Karpas-422 (cell line): ENCODE results near the gene MOV10L1. TPM values are rescaled to one million over a fixed set of nuclear protein-coding genes. Genes with fewer than 3 reads are reported as not detected.
"Not testable (repeated sequence)": the region's sequence is repeated elsewhere in the genome, so short reads cannot be mapped to it uniquely, and the experiment has no call there.

ENCODE experiments used
- DNase-seq: peaks from one replicate; pipeline ENCODE4 v3.0.0-alpha.2; 2015
- H2AFZ ChIP-seq: fragments of 200-600 bp; sonication (generic); 2 replicates; pipeline ENCODE4 v1.6.1; 2014; ENCODE audit warnings: antibody characterized with exemption, low read length, mixed read lengths
- H3K27ac ChIP-seq: fragments of 200-600 bp; sonication (generic); 2 replicates; pipeline ENCODE4 v1.5.1; 2014; ENCODE audit warnings: mild to moderate bottlenecking, low read length, moderate library complexity
- H3K27me3 ChIP-seq: fragments of 200-600 bp; sonication (generic); 2 replicates; pipeline ENCODE4 v1.6.1; 2014; ENCODE audit warnings: low read length, mixed read lengths
- H3K36me3 ChIP-seq: fragments of 200-600 bp; sonication (generic); 2 replicates; pipeline ENCODE4 v1.6.1; 2014; ENCODE audit warnings: low read length, mixed read lengths; ENCODE audit not compliant: insufficient read depth
- H3K4me1 ChIP-seq: fragments of 200-600 bp; sonication (generic); 2 replicates; pipeline ENCODE4 v1.6.1; 2014; ENCODE audit warnings: mild to moderate bottlenecking, low read length, mixed read lengths
- H3K4me2 ChIP-seq: fragments of 200-600 bp; sonication (generic); 2 replicates; pipeline ENCODE4 v1.6.1; 2014; ENCODE audit warnings: low read length, low read depth, mild to moderate bottlenecking; ENCODE audit not compliant: poor library complexity, severe bottlenecking
- H3K4me3 ChIP-seq: fragments of 200-600 bp; sonication (generic); 2 replicates; pipeline ENCODE4 v1.5.1; 2014; ENCODE audit warnings: mild to moderate bottlenecking, antibody characterized with exemption, low read length, mixed read lengths
- H3K79me2 ChIP-seq: fragments of 200-600 bp; sonication (generic); 2 replicates; pipeline ENCODE4 v1.6.1; 2014; ENCODE audit warnings: mild to moderate bottlenecking, low read length, mixed read lengths
- H3K9ac ChIP-seq: fragments of 200-600 bp; sonication (generic); 2 replicates; pipeline ENCODE4 v1.6.0; 2014; ENCODE audit warnings: low read length
- H3K9me2 ChIP-seq: fragments of 200-600 bp; sonication (generic), shearing (Covaris generic); replicated peaks from 2 replicates; pipeline ENCODE4 v1.6.0; 2014; ENCODE audit warnings: mild to moderate bottlenecking, low read length, moderate library complexity; ENCODE audit not compliant: insufficient read depth
- H3K9me3 ChIP-seq: fragments of 300-700, 200-600 bp; sonication (generic); 2 replicates; pipeline ENCODE4 v1.6.1; 2014; ENCODE audit warnings: low read length, mixed read lengths
- H4K20me1 ChIP-seq: fragments of 200-600 bp; sonication (generic); 2 replicates; pipeline ENCODE4 v1.6.1; 2014; ENCODE audit warnings: mild to moderate bottlenecking, antibody characterized with exemption, low read length, low read depth; ENCODE audit not compliant: insufficient read depth
- total RNA-seq: library from RNA; depleted of rRNA; stranded (reverse); fragments of >200 nt; shearing (Covaris generic); gene quantifications from 2 replicates; pipeline ENCODE4 v1.2.3, GENCODE V29; 2014; ENCODE audit warnings: low replicate concordance

The MOV10L1 gene
- total RNA-seq, 1 experiment from 2014 or later: 2.9 TPM

DNA sequence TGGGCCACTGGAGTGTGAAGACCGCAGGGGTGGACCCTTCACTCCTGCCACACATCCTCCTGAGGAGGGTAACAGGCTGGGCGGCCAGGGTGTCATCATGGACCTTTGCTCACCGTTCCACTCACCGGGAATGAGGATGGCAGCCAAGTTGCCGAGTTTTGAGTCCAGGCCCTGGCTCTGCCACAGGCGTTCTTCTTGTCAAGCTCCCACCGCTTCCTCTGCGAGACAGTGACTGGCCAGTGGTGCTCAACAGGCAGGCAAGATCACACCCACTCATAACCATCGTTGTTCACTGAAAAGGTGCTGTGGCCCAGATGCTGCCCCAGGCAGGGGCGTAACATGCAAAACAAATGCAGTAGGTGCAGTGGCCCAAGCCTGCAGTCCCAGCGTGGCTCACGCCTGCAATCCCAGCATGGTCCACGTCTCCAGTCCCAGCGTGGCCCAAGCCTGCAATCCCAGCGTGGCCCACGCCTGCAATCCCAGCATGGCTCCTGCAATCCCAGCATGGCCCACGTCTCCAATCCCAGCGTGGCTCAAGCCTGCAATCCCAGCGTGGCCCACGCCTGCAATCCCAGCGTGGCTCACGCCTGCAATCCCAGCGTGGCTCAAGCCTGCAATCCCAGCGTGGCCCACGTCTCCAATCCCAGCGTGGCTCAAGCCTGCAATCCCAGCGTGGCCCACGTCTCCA, 75.8 kb downstream of the MOV10L1 start:
- peak; percentile 29 for DNase-seq
- H2AFZ ChIP-seq: no peak overlapping the region
- no peak overlapping the region for H3K9ac ChIP-seq
- H3K9me2 ChIP-seq: no peaks in the 10 kb centered on the region
- no peaks in the 10 kb centered on the region for H3K9me3 ChIP-seq
- no peak overlapping the region for H3K27ac ChIP-seq
- H3K4me1 ChIP-seq: no peaks in the 10 kb centered on the region
- no peak overlapping the region for H3K4me3 ChIP-seq
- H3K4me2 ChIP-seq: no peak overlapping the region
- H3K36me3 ChIP-seq: no peaks in the 10 kb centered on the region
- H3K79me2 ChIP-seq: no peaks in the 10 kb centered on the region
- no peaks in the 10 kb centered on the region for H3K27me3 ChIP-seq
- H4K20me1 ChIP-seq: no peaks in the 10 kb centered on the region

DNA sequence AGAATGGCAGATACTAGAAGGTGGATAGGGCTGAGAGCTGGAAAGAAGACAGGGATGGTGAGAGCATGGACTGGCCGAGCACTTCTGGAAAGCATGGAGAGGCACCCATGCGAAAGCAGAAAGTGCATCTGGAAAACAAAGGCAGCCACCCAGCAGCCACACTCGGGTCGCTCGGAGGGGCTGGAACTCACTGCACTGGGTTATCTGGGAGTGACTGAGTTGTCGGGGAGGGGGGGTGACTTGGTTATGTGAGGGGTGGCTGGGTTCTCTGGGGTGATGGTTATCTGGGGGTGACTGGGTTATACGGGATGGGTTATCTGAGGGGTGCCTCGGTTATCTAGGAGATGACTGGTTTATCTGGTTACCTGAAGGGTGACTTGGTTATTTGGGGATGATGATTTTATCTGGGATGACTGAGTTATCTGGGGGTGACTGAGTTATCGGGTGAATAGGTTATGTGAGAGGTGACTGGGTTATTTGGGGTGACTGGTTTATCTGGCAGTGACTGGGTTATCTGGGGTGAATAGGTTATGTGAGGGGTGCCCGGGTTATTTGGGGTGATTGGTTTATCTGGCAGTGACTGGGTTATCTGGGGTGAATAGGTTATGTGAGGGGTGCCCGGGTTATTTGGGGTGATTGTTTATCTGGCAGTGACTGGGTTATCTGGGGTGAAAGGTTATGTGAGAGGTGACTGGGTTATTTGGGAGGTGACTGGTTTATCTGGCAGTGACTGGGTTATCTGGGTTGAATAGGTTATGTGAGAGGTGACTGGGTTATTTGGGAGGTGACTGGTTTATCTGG, 78.1 kb downstream of the MOV10L1 start:
- Histone ChIP-seq H3K9ac (no peak overlapping the region), H3K27me3 (no peaks in the 10 kb centered on the region), H3K4me3 (no peak overlapping the region), H3K9me2 (no peaks in the 10 kb centered on the region), H4K20me1 (no peaks in the 10 kb centered on the region), H3K27ac (no peak overlapping the region), H2AFZ (no peak overlapping the region), H3K9me3 (no peaks in the 10 kb centered on the region), H3K4me1 (no peaks in the 10 kb centered on the region), H3K4me2 (no peak overlapping the region), H3K36me3 (no peaks in the 10 kb centered on the region), H3K79me2 (no peaks in the 10 kb centered on the region)
- DNase-seq: peak; percentile 33

DNA sequence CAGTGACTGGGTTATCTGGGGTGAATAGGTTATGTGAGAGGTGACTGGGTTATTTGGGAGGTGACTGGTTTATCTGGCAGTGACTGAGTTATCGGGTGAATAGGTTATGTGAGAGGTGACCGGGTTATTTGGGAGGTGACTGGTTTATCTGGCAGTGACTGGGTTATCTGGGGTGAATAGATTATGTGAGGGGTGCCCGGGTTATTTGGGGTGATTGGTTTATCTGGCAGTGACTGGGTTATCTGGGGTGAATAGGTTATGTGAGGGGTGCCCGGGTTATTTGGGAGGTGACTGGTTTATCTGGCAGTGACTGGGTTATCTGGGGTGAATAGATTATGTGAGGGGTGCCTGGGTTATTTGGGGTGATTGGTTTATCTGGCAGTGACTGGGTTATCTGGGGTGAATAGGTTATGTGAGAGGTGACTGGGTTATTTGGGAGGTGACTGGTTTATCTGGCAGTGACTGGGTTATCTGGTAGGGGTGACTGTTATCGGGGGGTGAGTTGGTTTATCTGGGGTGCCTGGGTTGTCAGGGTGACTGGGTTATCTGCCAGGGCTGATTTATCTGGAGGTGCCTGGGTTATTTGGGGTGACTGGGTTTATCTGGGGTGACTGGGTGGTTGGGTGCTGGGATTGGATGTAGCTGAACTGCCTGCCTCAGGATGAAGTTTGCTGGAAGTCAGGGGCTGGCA, 78.8 kb downstream of the MOV10L1 start:
- not testable (repeated sequence) for H3K4me1 ChIP-seq, H3K9ac ChIP-seq, H3K4me3 ChIP-seq, H4K20me1 ChIP-seq, H3K9me2 ChIP-seq, H3K36me3 ChIP-seq, H2AFZ ChIP-seq, H3K4me2 ChIP-seq, H3K9me3 ChIP-seq, H3K27me3 ChIP-seq, H3K27ac ChIP-seq, H3K79me2 ChIP-seq, DNase-seq

DNA sequence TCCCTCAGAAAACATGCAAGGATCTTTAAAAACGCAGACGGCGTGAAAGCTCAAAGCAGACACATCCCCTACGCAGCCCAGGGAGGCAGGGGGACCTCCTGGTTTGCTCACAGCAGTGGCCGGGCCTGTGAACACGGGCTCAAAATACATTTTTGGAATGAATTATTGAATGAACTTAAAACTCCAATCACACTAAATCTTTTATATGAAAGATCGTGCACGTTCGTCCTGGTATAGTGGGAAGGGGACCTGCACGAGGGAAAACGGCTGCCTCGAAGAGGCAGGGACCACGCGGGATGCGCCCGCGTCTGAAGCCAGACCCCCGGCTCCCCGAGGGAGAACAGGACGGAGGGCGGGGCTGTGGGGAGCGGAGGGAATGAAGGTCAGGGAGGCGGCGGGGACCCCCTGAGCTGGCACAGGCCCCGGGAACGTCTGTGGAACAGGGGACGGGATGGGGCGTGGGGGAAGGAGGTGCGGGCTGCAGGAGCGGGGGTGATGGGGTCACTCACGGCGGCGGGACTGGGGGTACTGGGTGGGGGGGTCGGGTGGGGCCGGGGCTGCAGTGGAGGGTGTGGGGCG, 79.5 kb downstream of the MOV10L1 start:
- Histone ChIP-seq H4K20me1 (no peaks in the 10 kb centered on the region), H3K27me3 (no peaks in the 10 kb centered on the region), H3K4me2 (no peak overlapping the region), H3K9me3 (no peaks in the 10 kb centered on the region), H3K4me3 (no peak overlapping the region), H2AFZ (no peak overlapping the region), H3K36me3 (no peaks in the 10 kb centered on the region), H3K79me2 (no peaks in the 10 kb centered on the region), H3K9ac (no peak overlapping the region), H3K9me2 (no peaks in the 10 kb centered on the region), H3K4me1 (peaks cover 8% of the 10 kb centered on the region), H3K27ac (no peak overlapping the region)
- DNase-seq: peak; percentile 25

DNA sequence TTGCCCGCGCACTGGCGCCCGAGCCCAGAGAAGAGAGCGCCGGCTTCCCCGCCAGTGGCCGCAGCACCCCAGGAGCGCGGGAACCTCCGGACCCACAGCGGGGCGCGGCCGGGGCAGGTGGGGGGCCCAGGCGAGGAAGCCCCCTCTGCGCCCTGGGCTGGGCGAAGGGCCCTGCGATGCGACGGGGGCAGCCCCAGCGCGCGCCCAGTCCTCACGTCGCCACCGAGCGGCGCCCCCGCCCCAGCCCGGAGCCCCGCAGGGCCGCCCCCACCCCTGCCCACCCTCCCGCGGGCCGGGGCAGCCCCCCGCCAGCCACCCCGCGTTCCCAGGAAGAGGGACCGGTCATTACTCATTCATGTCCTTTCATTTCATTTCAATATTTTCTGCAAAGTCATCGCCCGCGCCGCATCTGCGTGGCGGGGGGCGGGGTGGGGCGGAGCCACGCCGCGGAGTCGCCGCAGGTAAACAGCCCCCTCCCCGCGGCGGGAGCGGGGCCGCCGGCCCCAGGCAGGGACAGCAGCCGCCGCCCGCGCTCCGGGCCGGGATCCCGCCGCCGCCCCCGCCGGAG, 80.1 kb downstream of the MOV10L1 start:
- no peaks in the 10 kb centered on the region for H3K27me3 ChIP-seq
- H3K9me2 ChIP-seq: no peaks in the 10 kb centered on the region
- no peak overlapping the region for H2AFZ ChIP-seq
- peaks cover 8% of the 10 kb centered on the region for H3K4me1 ChIP-seq
- no peaks in the 10 kb centered on the region for H4K20me1 ChIP-seq
- no peak overlapping the region for H3K27ac ChIP-seq
- peak; percentile 23 for DNase-seq
- H3K9me3 ChIP-seq: no peaks in the 10 kb centered on the region
- H3K79me2 ChIP-seq: no peaks in the 10 kb centered on the region
- no peak overlapping the region for H3K4me2 ChIP-seq
- H3K4me3 ChIP-seq: no peak overlapping the region
- no peak overlapping the region for H3K9ac ChIP-seq
- H3K36me3 ChIP-seq: no peaks in the 10 kb centered on the region

DNA sequence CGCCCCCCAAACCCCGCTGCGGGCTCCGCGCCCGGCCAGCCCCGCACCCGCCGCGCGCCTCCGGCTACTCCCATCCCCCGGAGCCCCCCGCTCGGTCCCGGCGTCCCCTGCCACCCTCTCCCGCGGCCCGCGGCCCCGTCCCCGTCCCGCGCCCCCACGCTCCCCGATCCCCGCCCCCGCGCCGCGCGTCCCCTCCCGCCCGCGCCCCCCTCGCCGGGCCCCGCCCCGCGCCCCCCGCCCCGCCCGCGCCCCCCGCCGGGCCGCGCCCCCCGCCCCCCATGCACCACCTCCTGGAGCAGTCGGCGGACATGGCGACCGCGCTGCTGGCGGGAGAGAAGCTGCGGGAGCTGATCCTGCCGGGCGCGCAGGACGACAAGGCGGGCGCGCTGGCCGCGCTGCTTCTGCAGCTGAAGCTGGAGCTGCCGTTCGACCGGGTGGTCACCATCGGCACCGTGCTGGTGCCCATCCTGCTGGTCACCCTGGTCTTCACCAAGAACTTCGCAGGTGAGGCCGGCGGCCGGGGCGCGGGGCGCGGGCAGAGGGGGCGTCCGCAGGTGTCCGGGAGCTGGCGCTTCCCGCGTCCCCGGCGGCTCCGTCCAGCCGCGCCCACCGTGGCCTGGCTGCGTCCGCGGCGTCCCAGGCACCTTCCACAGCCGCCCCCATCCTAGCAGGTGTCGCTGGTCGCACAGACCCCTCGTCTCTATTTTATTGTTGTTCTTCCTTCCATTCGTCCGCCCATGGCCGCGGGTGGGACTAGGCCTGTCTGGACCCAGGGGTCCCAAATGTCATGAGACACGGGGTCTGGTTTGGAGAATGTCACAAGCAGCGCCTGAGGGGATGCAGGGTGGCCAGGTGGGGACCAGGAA, 80.9 kb downstream of the MOV10L1 start, which contains the start of gene PANX2:
Gene PANX2, plus strand, starts transcription at position 279 of the 866 bp plus-strand sequence. Its CDS starts 0 bp downstream, at position 279.
- Histone ChIP-seq H3K36me3 (no peaks in the 10 kb centered on the region), H2AFZ (no peak within 1 kb of the TSS), H3K9me2 (no peaks in the 10 kb centered on the region), H3K9ac (no peak within 1 kb of the TSS), H4K20me1 (no peaks in the 10 kb centered on the region), H3K27me3 (no peaks in the 10 kb centered on the region), H3K4me3 (no peak within 1 kb of the TSS), H3K4me1 (peaks cover 8% of the 10 kb centered on the region), H3K27ac (no peak within 1 kb of the TSS), H3K4me2 (no peak within 1 kb of the TSS), H3K9me3 (no peaks in the 10 kb centered on the region), H3K79me2 (no peaks in the 10 kb centered on the region)
- DNase-seq: no peak

DNA sequence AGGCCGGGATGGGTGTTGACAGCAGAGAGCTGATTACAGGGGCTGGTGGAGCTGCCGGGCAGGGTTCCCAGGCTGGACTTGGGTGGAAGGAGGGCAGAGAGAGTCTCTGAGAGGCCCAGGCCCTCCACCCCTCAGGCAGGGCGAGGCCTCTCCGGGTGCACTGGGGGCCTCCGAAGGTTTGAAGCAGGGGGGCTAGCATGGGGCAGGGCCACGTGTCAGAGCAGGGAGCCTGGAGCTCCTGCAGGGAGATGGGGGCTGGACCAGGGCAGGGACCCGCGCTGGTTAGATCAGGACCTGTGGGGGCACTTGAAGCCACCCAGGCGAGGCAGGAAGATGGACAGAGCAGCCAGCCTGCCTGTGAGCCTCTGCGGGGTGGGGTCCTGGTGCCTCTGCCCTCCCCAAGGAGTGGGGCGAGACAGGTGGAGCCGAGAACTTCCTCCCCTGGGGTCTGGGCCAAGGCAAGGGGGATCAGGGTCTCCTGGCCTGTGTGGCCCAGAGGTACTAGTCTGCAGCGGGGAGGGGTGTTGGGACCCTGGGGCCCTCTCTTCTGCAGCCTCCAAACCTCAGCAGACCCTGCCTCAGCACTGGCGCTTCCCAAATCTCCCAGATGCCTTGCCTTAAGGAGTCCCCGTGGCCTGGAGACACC, 81.6 kb downstream of the MOV10L1 start:
- H3K27ac ChIP-seq: no peak overlapping the region
- no peak for DNase-seq
- no peaks in the 10 kb centered on the region for H3K79me2 ChIP-seq
- H3K4me2 ChIP-seq: no peak overlapping the region
- no peak overlapping the region for H2AFZ ChIP-seq
- no peaks in the 10 kb centered on the region for H3K36me3 ChIP-seq
- H3K9ac ChIP-seq: no peak overlapping the region
- no peaks in the 10 kb centered on the region for H3K27me3 ChIP-seq
- H3K9me3 ChIP-seq: no peaks in the 10 kb centered on the region
- H4K20me1 ChIP-seq: no peaks in the 10 kb centered on the region
- no peaks in the 10 kb centered on the region for H3K9me2 ChIP-seq
- H3K4me3 ChIP-seq: no peak overlapping the region
- peaks cover 8% of the 10 kb centered on the region for H3K4me1 ChIP-seq
